HL-60 (cell line): ENCODE results near the gene CSTF1.

Experiments used
- POLR2AphosphoS5 ChIP-seq: IDR thresholded peaks from 2 replicates; pipeline ENCODE4 v1.6.1; 2012; ENCODE audit warnings: low read depth
- TF ChIP-seq, protein P1 (sequence below): IDR thresholded peaks from one replicate; pipeline ENCODE4 v1.5.1; 2011; ENCODE audit warnings: low read length, control low read depth, inconsistent platforms; ENCODE audit not compliant: insufficient read depth

DNA sequence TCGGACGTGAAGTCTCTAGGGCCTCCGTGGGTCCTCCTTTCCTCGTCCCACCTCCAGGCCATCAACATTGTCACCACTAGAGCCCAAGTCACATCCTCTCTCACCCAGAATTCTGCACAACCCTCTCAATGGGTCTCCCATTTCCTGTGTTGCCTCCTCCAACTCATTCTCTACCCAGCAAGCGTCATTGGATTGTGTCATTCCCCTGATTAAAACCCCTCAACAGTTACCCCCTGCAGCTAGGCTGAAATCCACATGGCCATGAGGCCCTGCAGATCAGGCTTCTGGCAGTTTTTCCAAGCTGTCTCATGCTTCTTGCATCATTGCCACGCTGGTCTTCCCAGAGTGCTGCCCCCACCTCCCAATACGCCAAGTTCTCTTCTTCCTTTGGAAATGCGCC, 46.5 kb upstream of the CSTF1 start:
- TF ChIP-seq, protein P1, sequence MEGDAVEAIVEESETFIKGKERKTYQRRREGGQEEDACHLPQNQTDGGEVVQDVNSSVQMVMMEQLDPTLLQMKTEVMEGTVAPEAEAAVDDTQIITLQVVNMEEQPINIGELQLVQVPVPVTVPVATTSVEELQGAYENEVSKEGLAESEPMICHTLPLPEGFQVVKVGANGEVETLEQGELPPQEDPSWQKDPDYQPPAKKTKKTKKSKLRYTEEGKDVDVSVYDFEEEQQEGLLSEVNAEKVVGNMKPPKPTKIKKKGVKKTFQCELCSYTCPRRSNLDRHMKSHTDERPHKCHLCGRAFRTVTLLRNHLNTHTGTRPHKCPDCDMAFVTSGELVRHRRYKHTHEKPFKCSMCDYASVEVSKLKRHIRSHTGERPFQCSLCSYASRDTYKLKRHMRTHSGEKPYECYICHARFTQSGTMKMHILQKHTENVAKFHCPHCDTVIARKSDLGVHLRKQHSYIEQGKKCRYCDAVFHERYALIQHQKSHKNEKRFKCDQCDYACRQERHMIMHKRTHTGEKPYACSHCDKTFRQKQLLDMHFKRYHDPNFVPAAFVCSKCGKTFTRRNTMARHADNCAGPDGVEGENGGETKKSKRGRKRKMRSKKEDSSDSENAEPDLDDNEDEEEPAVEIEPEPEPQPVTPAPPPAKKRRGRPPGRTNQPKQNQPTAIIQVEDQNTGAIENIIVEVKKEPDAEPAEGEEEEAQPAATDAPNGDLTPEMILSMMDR: no peak
- TF ChIP-seq POLR2AphosphoS5: no peak
